ENCODE results near the gene MAN2B1. TPM values are rescaled to one million over a fixed set of nuclear protein-coding genes. Genes with fewer than 3 reads are reported as not detected.

Gene MAN2B1
- total and polyA plus RNA-seq, 4 donors, result 38.7 to 160 (median 105) TPM

- H3K4me3 ChIP-seq, result no peak overlapping the region
- no peak overlapping the region for H3K27ac ChIP-seq (ENCODE audit: low read depth in 1 of 2, low read length in 1 of 2)
- WGBS, 2 donors, result 86 to 91% methylated on average over 13 of the region's 13 CpGs
- no peak overlapping the region for H3K9ac ChIP-seq (ENCODE audit: insufficient read depth in 1 of 2, low read length in 2 of 2)
- H3K36me3 ChIP-seq (ENCODE audit: control insufficient read depth in 4 of 4, insufficient read depth in 4 of 4, low read length in 4 of 4), result peaks cover 0 to 4% (median 2%) of the 10 kb centered on the region in 4 donors
- H3K27me3 ChIP-seq (ENCODE audit: control insufficient read depth in 3 of 3, insufficient read depth in 3 of 3, low read length in 2 of 3), result no peaks in the 10 kb centered on the region
- ATAC-seq (ENCODE audit: insufficient read depth, low FRiP score), result no peak
- TF ChIP-seq, protein P1, sequence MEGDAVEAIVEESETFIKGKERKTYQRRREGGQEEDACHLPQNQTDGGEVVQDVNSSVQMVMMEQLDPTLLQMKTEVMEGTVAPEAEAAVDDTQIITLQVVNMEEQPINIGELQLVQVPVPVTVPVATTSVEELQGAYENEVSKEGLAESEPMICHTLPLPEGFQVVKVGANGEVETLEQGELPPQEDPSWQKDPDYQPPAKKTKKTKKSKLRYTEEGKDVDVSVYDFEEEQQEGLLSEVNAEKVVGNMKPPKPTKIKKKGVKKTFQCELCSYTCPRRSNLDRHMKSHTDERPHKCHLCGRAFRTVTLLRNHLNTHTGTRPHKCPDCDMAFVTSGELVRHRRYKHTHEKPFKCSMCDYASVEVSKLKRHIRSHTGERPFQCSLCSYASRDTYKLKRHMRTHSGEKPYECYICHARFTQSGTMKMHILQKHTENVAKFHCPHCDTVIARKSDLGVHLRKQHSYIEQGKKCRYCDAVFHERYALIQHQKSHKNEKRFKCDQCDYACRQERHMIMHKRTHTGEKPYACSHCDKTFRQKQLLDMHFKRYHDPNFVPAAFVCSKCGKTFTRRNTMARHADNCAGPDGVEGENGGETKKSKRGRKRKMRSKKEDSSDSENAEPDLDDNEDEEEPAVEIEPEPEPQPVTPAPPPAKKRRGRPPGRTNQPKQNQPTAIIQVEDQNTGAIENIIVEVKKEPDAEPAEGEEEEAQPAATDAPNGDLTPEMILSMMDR (IDR thresholded peaks at IDR 0.05; ENCODE audit: control extremely low read depth, extremely low read depth), result no peak
- H3K4me1 ChIP-seq (ENCODE audit: control insufficient read depth in 5 of 5, insufficient read depth in 5 of 5, low read length in 5 of 5), result peaks cover 0 to 7% (median 0%) of the 10 kb centered on the region in 5 donors
- no peak for DNase-seq
- H3K9me3 ChIP-seq (ENCODE audit: control insufficient read depth in 4 of 4, insufficient read depth in 3 of 4, low read length in 3 of 4), result no peaks in the 10 kb centered on the region
Observed at GRCh38 chr19:12636631-12637030, 29.9 kb downstream of the MAN2B1 start.

DNA sequence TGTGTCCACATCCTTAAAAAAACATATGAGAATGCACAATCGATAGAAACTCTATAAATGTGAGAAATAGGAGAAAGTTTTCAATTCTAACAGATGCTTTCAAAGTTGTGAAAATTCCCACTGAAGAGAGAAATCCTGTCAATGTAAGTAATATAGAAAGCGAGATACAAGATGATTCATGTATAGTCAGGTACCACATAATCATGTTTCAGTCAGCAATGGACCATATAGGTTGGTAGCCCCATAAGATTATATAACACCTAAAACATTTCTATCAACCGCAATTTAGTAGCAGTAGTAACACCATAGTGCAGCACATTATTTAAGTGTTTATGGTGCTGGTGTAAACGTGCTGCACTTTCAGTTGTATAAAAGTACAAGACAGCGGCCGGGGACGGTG lies 37.3 kb downstream of the MAN2B1 start:
- WGBS, 2 donors, result 98% methylated on average over 7 of the region's 7 CpGs
- Histone ChIP-seq H3K4me3 (no peak overlapping the region), H3K27me3 (ENCODE audit: control insufficient read depth in 3 of 3, insufficient read depth in 3 of 3, low read length in 2 of 3) (no peaks in the 10 kb centered on the region), H3K27ac (ENCODE audit: low read depth in 1 of 2, low read length in 1 of 2) (no peak overlapping the region), H3K36me3 (ENCODE audit: control insufficient read depth in 4 of 4, insufficient read depth in 4 of 4, low read length in 4 of 4) (peaks cover 27 to 51% (median 34%) of the 10 kb centered on the region in 4 donors), H3K4me1 (ENCODE audit: control insufficient read depth in 5 of 5, insufficient read depth in 5 of 5, low read length in 5 of 5) (no peaks in the 10 kb centered on the region), H3K9me3 (ENCODE audit: control insufficient read depth in 4 of 4, insufficient read depth in 3 of 4, low read length in 3 of 4) (peaks cover 3 to 20% (median 12%) of the 10 kb centered on the region in 4 donors), H3K9ac (ENCODE audit: insufficient read depth in 1 of 2, low read length in 2 of 2) (no peak overlapping the region)
- DNase-seq, result no peak
- TF ChIP-seq, protein P1 (IDR thresholded peaks at IDR 0.05; ENCODE audit: control extremely low read depth, extremely low read depth), result no peak
- ATAC-seq (ENCODE audit: insufficient read depth, low FRiP score), result no peak

DNA sequence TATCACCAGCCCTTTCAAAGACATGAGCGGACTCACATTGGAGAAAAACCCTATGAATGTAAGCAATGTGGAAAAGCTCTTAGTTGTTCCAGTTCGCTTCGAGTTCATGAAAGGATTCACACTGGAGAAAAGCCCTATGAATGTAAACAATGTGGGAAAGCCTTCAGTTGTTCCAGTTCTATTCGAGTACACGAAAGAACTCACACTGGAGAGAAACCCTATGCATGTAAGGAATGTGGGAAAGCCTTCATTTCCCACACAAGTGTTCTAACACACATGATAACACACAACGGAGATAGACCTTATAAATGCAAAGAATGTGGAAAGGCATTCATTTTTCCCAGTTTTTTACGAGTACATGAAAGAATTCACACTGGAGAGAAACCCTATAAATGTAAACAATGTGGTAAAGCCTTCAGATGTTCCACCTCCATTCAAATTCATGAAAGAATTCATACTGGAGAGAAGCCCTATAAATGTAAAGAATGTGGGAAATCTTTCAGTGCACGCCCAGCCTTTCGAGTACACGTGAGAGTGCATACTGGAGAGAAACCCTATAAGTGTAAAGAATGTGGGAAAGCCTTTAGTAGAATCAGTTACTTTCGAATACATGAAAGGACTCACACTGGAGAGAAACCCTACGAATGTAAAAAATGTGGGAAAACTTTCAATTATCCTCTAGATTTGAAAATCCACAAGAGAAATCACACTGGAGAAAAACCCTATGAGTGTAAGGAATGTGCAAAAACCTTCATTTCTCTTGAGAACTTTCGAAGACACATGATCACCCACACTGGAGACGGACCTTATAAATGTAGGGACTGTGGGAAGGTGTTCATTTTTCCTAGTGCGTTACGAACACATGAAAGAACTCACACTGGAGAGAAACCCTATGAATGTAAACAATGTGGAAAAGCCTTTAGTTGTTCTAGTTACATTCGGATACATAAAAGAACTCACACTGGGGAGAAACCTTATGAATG lies 38.2 kb downstream of the MAN2B1 start:
- WGBS, 2 donors, result 98 to 99% methylated on average over 17 of the region's 17 CpGs
- no peak overlapping the region for H3K9ac ChIP-seq (ENCODE audit: insufficient read depth in 1 of 2, low read length in 2 of 2)
- ATAC-seq (ENCODE audit: insufficient read depth, low FRiP score) (no peak), DNase-seq (no peak)
- H3K4me1 ChIP-seq (ENCODE audit: control insufficient read depth in 5 of 5, insufficient read depth in 5 of 5, low read length in 5 of 5), result no peaks in the 10 kb centered on the region
- H3K27ac ChIP-seq (ENCODE audit: low read depth in 1 of 2, low read length in 1 of 2), result no peak overlapping the region
- no peak overlapping the region for H3K4me3 ChIP-seq
- TF ChIP-seq, protein P1 (IDR thresholded peaks at IDR 0.05; ENCODE audit: control extremely low read depth, extremely low read depth), result no peak
- peaks cover 3 to 20% (median 12%) of the 10 kb centered on the region in 4 donors for H3K9me3 ChIP-seq (ENCODE audit: control insufficient read depth in 4 of 4, insufficient read depth in 3 of 4, low read length in 3 of 4)
- H3K36me3 ChIP-seq (ENCODE audit: control insufficient read depth in 4 of 4, insufficient read depth in 4 of 4, low read length in 4 of 4), result peaks cover 29 to 57% (median 34%) of the 10 kb centered on the region in 4 donors
- H3K27me3 ChIP-seq (ENCODE audit: control insufficient read depth in 3 of 3, insufficient read depth in 3 of 3, low read length in 2 of 3), result no peaks in the 10 kb centered on the region

Data from lung (tissue), 12 donors.